GM21447 (cell line): Measurements from ENCODE around the gene LILRB4.
A peak's percentile ranks its signal among the peaks of the same experiment; 100 is the strongest.
"Not testable (repeated sequence)": the region's sequence is repeated elsewhere in the genome, so short reads cannot be mapped to it uniquely, and the experiment has no call there.

Experiments
- ATAC-seq: cut with Tn5 transposase; IDR thresholded peaks from one replicate; pipeline ENCODE4 v1.9.1; 2021; ENCODE audit not compliant: unreplicated experiment

The LILRB4 gene

GRCh38 chr19:54648129-54648528 is 14.7 kb upstream of the LILRB4 start:
- ATAC-seq: no peak

DNA sequence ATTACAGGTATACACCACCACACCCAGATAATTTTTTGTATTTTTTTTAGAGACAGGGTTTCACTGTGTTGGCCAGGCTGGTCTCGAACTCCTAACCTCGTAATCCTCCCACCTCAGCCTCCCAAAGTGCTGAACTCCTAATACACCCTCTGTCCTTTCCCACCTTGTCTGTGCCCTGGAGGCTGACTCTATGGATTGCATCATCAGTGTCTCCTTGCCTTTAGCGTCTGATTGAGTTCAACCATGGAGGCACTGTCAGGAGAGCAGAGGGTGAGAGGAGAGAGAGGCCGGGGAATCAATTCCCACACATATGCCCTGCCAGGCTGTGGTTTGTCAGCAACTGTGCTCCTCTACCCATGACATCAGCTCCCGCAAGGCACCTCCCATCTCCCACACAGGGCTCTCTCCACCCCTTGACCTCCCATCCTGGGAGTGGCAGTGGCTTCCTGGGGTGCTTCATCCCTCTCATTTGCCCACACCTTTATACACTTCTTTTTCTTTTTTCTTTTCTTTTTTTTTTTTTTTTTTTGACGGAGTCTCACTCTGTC is 12.6 kb upstream of the LILRB4 start:
- ATAC-seq: no peak

- ATAC-seq: no peak
Observed at GRCh38 chr19:54653181-54653809, 9.5 kb upstream of the LILRB4 start.

DNA sequence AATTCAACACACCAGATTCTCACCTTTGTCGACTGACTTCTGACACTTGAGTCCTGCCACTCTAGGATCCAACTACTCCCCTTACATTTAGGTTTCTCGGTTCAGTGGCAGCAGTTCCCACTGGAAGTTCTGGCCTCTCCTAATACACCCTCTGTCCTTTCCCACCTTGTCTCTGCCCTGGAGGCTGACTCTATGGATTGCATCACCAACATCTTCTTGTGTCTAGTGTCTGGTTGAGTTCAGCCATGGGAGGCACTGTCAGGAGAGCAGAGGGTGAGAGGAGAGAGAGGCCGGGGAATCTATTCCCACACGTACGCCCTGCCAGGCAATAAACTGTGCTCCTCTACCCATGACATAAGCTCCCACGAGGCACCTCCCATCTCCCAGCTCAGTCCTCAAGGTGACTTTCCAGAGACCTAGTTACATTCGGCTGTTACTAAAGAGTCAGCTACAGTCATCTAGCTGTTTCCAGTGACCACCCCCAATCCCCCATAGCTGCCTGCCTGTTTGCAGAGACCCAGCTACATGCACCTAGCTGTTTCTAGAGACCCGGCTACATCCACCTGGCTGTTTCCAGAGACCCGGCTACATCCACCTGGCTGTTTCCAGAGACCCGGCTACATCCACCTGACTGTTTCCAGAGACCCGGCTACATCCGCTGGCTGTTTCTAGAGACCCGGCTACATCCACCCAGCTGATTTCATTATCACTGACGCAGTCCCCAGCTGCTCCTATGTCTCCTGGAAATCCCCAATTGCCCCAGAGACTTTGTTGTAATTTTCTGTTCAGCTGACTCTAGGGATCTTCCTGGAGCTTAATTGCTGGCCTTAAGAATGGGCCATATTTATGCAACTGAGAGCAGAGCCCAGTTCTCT is 8.1 kb upstream of the LILRB4 start:
- ATAC-seq: no peak

DNA sequence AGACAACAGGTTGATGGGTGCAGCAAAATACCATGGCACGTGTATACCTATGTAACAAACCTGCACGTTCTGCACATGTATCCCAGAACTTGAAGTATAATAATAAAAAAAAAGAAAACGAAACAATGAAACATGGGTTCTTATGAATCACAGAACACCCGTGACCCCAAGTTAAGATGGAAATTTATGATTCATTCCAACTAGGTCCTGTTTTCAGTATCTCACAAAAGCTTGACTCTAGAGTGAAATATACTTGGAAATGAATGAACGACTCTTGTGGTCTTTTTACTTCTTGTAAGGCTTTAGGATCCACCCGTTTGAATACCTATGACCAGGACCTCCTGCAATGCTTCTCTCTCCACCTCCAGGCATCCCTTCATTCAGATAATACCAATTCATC is 3.5 kb upstream of the LILRB4 start:
- ATAC-seq: no peak

- no peak for ATAC-seq
Observed at GRCh38 chr19:54660306-54660705, 2.5 kb upstream of the LILRB4 start.

- ATAC-seq: peak; percentile 47
Observed at GRCh38 chr19:54660964-54661363, 1.8 kb upstream of the LILRB4 start.

DNA sequence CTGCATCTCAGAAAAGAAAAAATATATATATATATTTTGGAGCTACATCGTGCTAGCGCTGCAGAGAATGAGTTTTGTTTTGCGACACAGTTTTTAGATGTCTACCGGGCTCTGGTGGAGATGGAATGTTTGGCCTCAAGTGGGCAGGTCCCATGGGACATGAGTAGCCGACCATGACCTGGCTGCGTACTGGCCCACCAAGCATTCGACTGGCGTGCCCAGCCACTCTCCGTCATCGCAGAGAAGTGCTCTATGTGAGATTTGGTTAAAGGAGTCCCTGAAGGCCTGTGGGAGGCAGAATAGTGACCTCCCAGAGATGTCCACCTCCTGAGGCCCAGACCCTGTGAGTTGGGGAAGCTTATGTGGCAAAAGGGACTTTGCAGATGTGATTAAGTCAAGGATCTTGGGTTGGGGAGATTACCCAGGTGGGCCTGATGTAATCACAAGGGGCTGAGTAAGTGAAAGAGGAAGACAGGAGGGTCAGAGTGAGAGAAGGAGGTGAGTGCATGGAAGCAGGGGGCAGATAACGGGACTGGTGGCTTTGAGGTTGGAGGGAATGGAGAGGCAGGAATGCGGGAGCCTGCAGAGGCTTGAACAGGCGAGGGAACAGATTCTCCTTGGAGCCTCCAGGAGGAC is 821 bp upstream of the LILRB4 start:
- no peak for ATAC-seq

DNA sequence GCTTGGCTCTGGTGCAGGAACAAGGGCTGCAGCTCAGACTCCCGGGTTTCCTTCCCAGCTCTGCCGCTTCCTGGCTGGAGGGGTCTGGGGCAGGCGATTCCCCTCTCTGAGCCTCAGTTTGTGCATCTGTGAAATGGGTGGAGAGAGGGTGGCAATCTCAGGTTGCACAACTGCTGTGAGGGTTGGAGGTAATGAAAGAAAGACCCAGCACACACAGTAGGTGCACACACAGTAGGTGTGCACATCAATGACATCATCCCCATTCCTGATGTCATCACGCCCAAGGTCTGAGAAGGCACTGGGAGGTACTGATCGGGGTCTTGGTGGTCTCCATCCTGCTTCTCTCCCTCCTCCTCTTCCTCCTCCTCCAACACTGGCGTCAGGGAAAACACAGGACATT is 2.7 kb downstream of the LILRB4 start:
- ATAC-seq: no peak

GRCh38 chr19:54667217-54667616 is 4.4 kb downstream of the LILRB4 start:
- no peak for ATAC-seq

DNA sequence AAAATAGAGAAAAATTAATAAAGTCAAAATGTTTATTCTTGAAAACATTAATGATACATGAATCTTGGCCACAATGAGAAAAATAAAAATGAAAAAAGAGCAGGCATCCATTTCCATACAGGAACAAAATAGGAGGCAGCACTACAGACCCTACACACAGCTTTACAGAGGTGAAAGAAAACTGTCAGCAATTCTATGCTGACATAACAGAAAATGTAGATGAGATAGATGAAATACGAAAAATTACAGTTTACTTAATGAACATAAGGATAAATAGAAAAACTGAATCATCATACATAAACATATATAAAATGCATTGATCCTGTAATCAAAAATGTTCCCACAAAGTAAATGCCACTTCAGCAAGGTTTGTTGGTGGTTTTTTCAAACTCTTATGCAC is 5.6 kb downstream of the LILRB4 start:
- no peak for ATAC-seq

- ATAC-seq: no peak
Observed at GRCh38 chr19:54670576-54671357, 8.0 kb downstream of the LILRB4 start.

GRCh38 chr19:54673222-54673621 is 10.4 kb downstream of the LILRB4 start:
- ATAC-seq: no peak

DNA sequence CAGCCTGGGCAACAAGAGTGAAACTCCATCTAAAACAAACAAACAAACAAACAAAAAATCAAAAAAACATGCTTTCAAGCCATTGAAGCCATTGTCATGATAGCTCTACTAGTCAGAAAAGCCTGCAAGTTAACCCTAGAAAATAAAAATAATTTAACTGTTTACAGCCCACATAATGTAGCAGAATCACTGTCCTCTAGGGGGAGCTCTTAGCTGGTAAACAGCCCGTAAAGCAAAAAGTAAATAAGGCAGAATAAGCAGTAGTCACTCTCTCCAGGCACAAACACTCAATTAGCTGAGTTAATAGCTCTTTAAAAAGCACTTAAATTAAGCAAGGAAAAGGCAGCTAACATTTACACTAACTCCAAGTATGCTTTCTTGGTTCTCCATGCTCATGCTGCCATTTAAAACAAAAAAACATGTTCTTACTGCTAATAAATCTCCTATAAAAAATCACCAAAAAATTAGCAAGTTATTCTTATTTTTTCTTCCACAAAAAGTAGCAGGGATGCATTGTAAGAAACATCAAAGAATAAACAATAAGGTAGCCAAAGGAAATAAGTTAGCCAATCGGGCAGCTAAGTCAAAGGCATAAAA is 11.3 kb downstream of the LILRB4 start:
- ATAC-seq: no peak

DNA sequence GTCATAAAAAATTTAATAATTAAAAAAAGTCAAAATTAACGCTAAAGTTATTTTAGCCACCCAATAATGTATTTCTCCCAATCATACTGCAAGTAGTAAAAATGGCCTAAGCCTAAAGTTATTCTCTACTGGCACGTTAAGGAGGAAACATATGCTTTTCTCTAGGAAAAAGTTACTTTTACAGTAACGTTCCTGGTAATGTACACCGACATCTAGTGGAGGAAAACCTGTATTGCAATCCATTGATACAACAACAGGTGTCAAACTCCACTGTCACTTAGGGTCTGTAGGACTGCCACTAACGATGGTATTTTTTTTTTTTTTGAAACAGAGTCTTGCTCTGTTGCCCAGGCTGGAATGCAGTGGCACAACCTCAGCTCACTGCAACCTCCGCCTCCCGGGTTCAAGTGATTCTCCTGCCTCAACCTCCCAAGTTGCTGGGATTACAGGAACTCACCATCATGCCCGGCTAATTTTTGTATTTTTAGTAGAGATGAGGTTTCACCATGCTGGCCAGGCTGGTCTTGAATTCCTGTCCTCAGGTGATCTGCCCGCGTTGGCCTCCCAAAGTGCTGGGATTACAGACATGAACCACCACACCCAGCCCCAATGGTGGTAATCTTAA is 13.5 kb downstream of the LILRB4 start:
- ATAC-seq: not testable (repeated sequence)

GRCh38 chr19:54677217-54677616 is 14.4 kb downstream of the LILRB4 start:
- no peak for ATAC-seq

DNA sequence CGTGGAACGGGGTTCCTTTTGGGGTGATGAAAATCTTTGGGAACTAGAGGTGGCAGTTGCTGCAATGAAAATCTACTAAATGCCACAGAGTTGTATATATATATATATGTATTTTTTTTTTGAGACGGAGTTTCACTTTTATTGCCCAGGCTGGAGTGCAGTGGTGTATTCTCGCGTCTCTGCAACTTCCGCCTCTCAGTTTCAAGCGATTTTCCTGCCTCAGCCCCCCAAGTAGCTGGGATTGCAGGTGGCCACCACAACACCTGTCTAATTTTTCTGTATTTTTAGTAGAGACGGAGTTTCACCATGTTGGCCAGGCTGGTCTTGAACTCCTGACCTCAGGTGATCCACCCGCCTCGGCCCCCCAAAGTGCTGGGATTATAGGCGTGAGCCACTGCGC is 18.8 kb downstream of the LILRB4 start:
- not testable (repeated sequence) for ATAC-seq

DNA sequence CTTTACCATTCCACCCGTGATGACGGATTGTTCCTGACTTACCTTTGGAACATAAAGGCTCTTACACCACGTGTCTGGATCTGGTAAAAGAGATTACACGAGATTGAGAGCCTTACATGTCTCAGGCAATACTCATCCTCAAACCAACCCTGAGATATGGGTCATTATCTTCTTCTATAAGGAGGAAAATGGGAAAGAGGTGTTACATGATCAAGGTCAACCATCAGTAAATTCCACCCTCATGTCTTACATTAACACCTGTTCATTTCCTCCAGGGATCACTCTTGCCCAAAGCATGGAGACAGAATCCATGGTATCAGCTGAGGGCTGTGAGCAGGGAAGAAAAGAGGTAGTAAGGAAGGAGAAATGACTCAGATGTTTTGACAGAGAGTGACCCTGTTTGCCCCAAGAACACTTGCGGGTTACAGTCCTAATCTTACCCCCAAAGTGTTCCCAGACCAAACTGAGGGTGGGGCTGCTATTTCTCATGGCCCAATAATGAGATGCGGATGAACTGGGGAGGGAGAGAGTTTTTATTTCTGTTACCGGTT is 19.6 kb downstream of the LILRB4 start:
- no peak for ATAC-seq

- ATAC-seq: no peak
Observed at GRCh38 chr19:54684527-54684926, 21.7 kb downstream of the LILRB4 start.
